Spleen (tissue), 11 donors: Measurements from ENCODE around the gene KCNT1. TPM values are rescaled to one million over a fixed set of nuclear protein-coding genes. Genes with fewer than 3 reads are reported as not detected.

Experiments used
- DNase-seq: peaks from one replicate; pipeline ENCODE4 v3.0.0-alpha.2; 2020
- H3K27ac ChIP-seq, 8 donors: fragments of 200-600 bp; sonication (generic) in 7 of 8; 1 replicate in 4 of 8; 2 replicates in 4 of 8; pipeline versions ENCODE4 v1.5.0 to v1.8.0; 2016 to 2021; ENCODE audit warnings: inconsistent platforms in 4 of 8, mild to moderate bottlenecking in 4 of 8, moderate library complexity in 1 of 8
- H3K27me3 ChIP-seq, 7 donors: fragments of 200-600 bp; sonication (generic) in 6 of 7; replicated peaks in 1 of 7; 1 replicate in 4 of 7; 2 replicates in 3 of 7; pipeline versions ENCODE4 v1.5.0 to v1.8.0; 2016 to 2021; ENCODE audit warnings: inconsistent platforms in 3 of 7, mild to moderate bottlenecking in 1 of 7
- H3K36me3 ChIP-seq, 6 donors: fragments of 200-600 bp; sonication (generic) in 5 of 6; 1 replicate in 4 of 6; 2 replicates in 2 of 6; pipeline versions ENCODE4 v1.5.0 to v1.8.0; 2016 to 2021; ENCODE audit warnings: inconsistent platforms in 2 of 6
- H3K4me1 ChIP-seq, 6 donors: fragments of 200-600 bp; sonication (generic) in 5 of 6; 1 replicate in 3 of 6; 2 replicates in 3 of 6; pipeline versions ENCODE4 v1.5.0 to v1.8.0; 2016 to 2021; ENCODE audit warnings: inconsistent platforms in 3 of 6
- H3K4me3 ChIP-seq, 8 donors: fragments of 200-600 bp; sonication (generic) in 7 of 8; 1 replicate in 4 of 8; 2 replicates in 4 of 8; pipeline versions ENCODE4 v1.5.0 to v1.8.0; 2016 to 2021; ENCODE audit warnings: inconsistent platforms in 4 of 8, mild to moderate bottlenecking in 4 of 8, moderate library complexity in 2 of 8
- H3K9me3 ChIP-seq, 8 donors: fragments of 200-600 bp; sonication (generic) in 7 of 8; 1 replicate in 4 of 8; 2 replicates in 4 of 8; pipeline versions ENCODE4 v1.5.0 to v1.8.0; 2016 to 2021; ENCODE audit warnings: inconsistent platforms in 4 of 8
- POLR2A ChIP-seq, 3 donors: fragments of 450-650 bp; IDR thresholded peaks; one replicate each; pipeline ENCODE4 v1.5.1; 2017; ENCODE audit warnings: antibody characterized with exemption in 3 of 3, mild to moderate bottlenecking in 1 of 3
- POLR2AphosphoS5 ChIP-seq, 3 donors: sonication (generic); formaldehyde crosslinking; IDR thresholded peaks; one replicate each; pipeline ENCODE4 v1.5.1; 2017; ENCODE audit warnings: antibody characterized with exemption in 3 of 3
- WGBS, 5 donors: extraction: QIAGEN DNeasy Blood & Tissue Kit in 3 of 5; methylation state at CpG; one replicate each; pipeline versions ENCODE4 v1.1.5 to v1.1.7; 2013 to 2018; 5-methylcytosine and 5-hydroxymethylcytosine counted together
- intact Hi-C: fragments of 100-400 bp; cut with DNase I; formaldehyde crosslinking; loops from one replicate; pipeline ENCODE4 v1.15.0; 2023; ENCODE audit warnings: low total_unique reads
- polyA plus RNA-seq, 3 donors: library from polyadenylated mRNA; stranded (reverse); fragments of 200-250 nt; gene quantifications; one replicate each; pipeline ENCODE4 v1.2.1, GENCODE V29; 2013
- total RNA-seq, 7 donors: library from RNA; depleted of rRNA in 3 of 7; stranded (reverse); fragments of >200 nt in 3 of 7; fragmentation: NEBNext Ultra II Directional in 4 of 7; extraction: Animal tissue kit (Norgen Biotek cat#: 25700) in 4 of 7; gene quantifications; one replicate each; pipeline versions ENCODE4 v1.1.0 to v1.2.1, GENCODE V29; 2016 to 2021
- TF ChIP-seq, protein P1 (sequence below), 11 experiments: fragments of 200-600 bp in 7 of 11; fragments of 450-650 bp in 4 of 11; sonication (generic) in 4 of 11; IDR thresholded peaks in 8 of 11; conservative IDR thresholded peaks in 3 of 11; 1 replicate in 7 of 11; 2 replicates in 4 of 11; pipeline versions ENCODE4 v1.4.0 to v1.8.0; 2016 to 2021; ENCODE audit warnings: antibody characterized with exemption in 11 of 11, inconsistent platforms in 4 of 11, mild to moderate bottlenecking in 1 of 11
- donor health status: healthy with polysubstance abuse.
- donor health status: DM: no; HTN: no; CAD: no; lungs with moderate emphysema.
- donor health status: DM: no; HTN: no; CAD: no.
- donor health status: Bipolar disorder and iron deficiency.
- donor health status: healthy.
- donor health status: DM: no; HTN: no; CAD: no.
- donor health status: DM: yes; HTN: yes; CAD: no.

Gene KCNT1
- total and polyA plus RNA-seq, 10 donors = 1.0 to 41.5 (median 19.8) TPM

DNA sequence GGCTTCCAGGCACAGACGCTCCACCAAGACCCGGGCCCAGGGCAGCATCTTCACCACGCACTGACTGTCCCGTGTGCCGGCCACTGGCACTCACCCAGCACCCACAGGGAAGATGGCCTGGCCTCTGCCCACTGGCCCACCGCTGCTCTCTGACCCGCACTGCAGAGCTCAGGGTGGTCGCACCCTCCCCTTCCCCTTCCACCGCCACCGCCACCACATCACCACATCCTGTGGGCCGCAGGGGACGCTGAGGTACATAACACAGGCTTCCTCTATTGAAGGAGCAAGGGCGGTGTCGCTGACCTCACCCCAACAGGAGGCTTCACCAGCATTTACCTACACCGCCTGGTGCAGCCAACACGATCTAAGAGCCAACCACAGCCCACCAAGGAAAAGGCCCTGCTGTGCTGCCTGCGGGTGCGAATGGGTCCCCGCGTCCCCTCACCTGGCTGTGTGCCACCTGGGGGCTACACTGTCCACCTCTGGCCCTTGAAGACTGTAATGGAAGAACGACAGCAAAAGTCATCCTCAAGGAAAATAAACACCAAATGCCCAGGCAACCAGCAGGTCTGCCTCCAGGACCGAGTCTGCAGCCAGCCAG lies 103.5 kb downstream of the KCNT1 start:
- H3K27me3 ChIP-seq = no peaks in the 10 kb centered on the region
- H3K27ac ChIP-seq = no peak overlapping the region
- intact Hi-C loops = no loop called here
- no peaks in the 10 kb centered on the region for H3K9me3 ChIP-seq
- peaks cover 0 to 24% (median 13%) of the 10 kb centered on the region in 6 donors for H3K36me3 ChIP-seq
- no peak overlapping the region for H3K4me3 ChIP-seq
- TF ChIP-seq POLR2A (IDR thresholded peaks at IDR 0.05) = no peak
- TF ChIP-seq POLR2AphosphoS5 (IDR thresholded peaks at IDR 0.05) = no peak
- TF ChIP-seq, protein P1, sequence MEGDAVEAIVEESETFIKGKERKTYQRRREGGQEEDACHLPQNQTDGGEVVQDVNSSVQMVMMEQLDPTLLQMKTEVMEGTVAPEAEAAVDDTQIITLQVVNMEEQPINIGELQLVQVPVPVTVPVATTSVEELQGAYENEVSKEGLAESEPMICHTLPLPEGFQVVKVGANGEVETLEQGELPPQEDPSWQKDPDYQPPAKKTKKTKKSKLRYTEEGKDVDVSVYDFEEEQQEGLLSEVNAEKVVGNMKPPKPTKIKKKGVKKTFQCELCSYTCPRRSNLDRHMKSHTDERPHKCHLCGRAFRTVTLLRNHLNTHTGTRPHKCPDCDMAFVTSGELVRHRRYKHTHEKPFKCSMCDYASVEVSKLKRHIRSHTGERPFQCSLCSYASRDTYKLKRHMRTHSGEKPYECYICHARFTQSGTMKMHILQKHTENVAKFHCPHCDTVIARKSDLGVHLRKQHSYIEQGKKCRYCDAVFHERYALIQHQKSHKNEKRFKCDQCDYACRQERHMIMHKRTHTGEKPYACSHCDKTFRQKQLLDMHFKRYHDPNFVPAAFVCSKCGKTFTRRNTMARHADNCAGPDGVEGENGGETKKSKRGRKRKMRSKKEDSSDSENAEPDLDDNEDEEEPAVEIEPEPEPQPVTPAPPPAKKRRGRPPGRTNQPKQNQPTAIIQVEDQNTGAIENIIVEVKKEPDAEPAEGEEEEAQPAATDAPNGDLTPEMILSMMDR (IDR thresholded peaks at IDR 0.05 in 8 of 11, conservative IDR thresholded peaks at IDR 0.05 in 3 of 11) = no peak
- peak; percentile 58 for DNase-seq
- H3K4me1 ChIP-seq = no peaks in the 10 kb centered on the region
- 56 to 77% (median 63%) methylated on average over 20 to 22 of the region's 22 CpGs for WGBS, 5 donors

DNA sequence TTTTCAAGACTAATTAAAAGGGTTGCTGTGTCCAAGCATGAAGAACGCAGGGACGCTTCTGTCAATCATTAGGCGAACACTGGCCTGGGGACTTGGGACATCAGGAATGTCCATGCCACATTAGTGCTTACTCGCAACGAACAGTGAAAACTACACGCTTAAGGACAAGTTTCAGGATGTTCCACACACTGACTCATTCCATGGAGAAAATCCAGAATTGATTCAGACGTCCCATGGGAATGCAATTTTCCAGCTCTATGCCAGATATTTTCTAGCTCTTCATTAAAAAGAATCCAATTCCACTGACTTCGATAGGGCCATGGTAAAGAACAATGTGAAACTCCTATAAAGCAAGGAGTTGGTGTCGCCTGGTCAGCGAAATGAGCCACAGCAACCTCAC lies 107.2 kb downstream of the KCNT1 start:
- Histone ChIP-seq H3K9me3 (no peaks in the 10 kb centered on the region), H3K4me1 (no peaks in the 10 kb centered on the region), H3K27me3 (no peaks in the 10 kb centered on the region), H3K27ac (no peak overlapping the region), H3K36me3 (peaks cover 0 to 60% (median 47%) of the 10 kb centered on the region in 6 donors), H3K4me3 (no peak overlapping the region)
- no peak for TF ChIP-seq POLR2AphosphoS5 (IDR thresholded peaks at IDR 0.05)
- TF ChIP-seq POLR2A (IDR thresholded peaks at IDR 0.05) = no peak
- TF ChIP-seq, protein P1 (IDR thresholded peaks at IDR 0.05 in 8 of 11, conservative IDR thresholded peaks at IDR 0.05 in 3 of 11) = no peak
- WGBS, 5 donors = 92 to 98% (median 94%) methylated on average over 10 of the region's 10 CpGs
- DNase-seq = no peak
- intact Hi-C loops = no loop called here

DNA sequence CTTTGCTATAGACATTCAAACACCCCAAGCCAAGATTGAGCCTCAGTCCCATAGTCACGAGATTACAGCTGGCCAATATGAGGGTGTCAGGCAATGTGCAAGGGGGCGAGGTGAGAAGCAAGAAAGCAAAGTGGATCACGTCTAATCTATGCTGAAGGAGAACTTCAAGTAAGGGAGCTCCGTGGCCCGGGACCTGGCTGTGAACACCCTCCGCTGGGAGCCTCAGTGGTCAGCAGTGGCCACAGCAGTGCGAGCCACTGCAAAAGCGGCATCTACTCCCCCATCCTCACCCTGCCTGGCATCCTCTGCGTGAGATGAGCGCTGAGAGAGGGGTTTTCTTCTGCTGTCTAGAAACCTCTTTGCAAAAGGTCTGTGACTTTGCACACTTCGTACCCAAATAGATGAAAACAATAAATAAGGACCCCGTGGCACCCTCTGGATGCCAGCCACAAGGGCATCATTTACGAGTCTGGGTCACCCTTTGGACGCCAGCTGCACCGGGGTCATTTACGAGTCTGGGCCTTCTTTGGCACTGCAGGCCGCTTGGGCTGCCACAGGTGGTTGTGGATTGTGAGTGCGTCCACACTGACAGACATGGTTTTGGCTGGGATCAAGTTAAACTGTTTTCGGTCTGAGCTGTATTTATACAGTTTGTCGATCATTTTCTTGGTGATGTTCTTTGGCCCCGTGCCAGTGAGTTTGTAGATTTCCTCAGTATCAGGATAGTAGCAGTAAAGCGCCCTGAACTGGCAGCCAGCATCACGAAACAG lies 109.0 kb downstream of the KCNT1 start:
- DNase-seq = no peak

More for the DNA sequence above, 109.0 kb downstream of the KCNT1 start:
- 95 to 98% (median 97%) methylated on average over 23 of the region's 23 CpGs for WGBS, 5 donors
- Histone ChIP-seq H3K27me3 (no peaks in the 10 kb centered on the region), H3K36me3 (peaks cover 5 to 78% (median 64%) of the 10 kb centered on the region in 6 donors), H3K9me3 (no peaks in the 10 kb centered on the region), H3K4me1 (no peaks in the 10 kb centered on the region), H3K27ac (no peak overlapping the region), H3K4me3 (no peak overlapping the region)
- intact Hi-C loops = no loop called here
- TF ChIP-seq, protein P1 (IDR thresholded peaks at IDR 0.05 in 8 of 11, conservative IDR thresholded peaks at IDR 0.05 in 3 of 11) = no peak
- TF ChIP-seq POLR2A (IDR thresholded peaks at IDR 0.05) = no peak
- no peak for TF ChIP-seq POLR2AphosphoS5 (IDR thresholded peaks at IDR 0.05)
